Ovary (tissue), 3 donors: Measurements from ENCODE around the gene RND1.

Experiments
- POLR2A ChIP-seq: fragments of 450-650 bp; IDR thresholded peaks from one replicate; pipeline ENCODE4 v1.6.1; 2017; ENCODE audit warnings: antibody characterized with exemption, mild to moderate bottlenecking, moderate library complexity
- TF ChIP-seq, protein P1 (sequence below), 3 donors: fragments of 450-650 bp in 2 of 3; fragments of 200-600 bp in 1 of 3; IDR thresholded peaks; one replicate each; pipeline versions ENCODE4 v1.5.1 to v1.8.0; 2016 to 2022; ENCODE audit warnings: antibody characterized with exemption in 3 of 3, mild to moderate bottlenecking in 1 of 3
- donor health status: DM: no; HTN: no; CAD: no.

DNA sequence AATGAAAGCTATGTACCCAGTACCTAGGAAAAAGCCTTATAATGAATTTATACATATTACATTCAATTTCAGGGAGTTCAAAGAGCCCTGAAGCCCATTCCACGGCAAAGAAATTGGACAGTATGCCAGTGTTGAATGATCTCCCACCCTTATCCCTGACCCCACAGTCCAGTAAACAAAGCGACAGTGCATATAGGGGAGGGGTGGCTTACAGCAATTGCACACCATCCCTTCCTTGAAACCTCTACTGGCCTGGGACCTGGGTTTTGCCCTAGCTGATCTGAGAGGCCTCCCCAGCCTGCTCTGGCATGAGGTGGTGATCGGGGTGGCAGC is 17.3 kb upstream of the RND1 start:
- no peak for TF ChIP-seq POLR2A
- TF ChIP-seq, protein P1, sequence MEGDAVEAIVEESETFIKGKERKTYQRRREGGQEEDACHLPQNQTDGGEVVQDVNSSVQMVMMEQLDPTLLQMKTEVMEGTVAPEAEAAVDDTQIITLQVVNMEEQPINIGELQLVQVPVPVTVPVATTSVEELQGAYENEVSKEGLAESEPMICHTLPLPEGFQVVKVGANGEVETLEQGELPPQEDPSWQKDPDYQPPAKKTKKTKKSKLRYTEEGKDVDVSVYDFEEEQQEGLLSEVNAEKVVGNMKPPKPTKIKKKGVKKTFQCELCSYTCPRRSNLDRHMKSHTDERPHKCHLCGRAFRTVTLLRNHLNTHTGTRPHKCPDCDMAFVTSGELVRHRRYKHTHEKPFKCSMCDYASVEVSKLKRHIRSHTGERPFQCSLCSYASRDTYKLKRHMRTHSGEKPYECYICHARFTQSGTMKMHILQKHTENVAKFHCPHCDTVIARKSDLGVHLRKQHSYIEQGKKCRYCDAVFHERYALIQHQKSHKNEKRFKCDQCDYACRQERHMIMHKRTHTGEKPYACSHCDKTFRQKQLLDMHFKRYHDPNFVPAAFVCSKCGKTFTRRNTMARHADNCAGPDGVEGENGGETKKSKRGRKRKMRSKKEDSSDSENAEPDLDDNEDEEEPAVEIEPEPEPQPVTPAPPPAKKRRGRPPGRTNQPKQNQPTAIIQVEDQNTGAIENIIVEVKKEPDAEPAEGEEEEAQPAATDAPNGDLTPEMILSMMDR (IDR thresholded peaks at IDR 0.05) = no peak
